Ishikawa (cell line): ENCODE measurements around the gene IER5L.

ENCODE experiments used
- CEBPB ChIP-seq: IDR thresholded peaks from 2 replicates; pipeline ENCODE4 v1.6.1; 2012
- CREB1 ChIP-seq: IDR thresholded peaks from 2 replicates; pipeline ENCODE4 v1.6.1; 2012; ENCODE audit warnings: low read depth
- EGR1 ChIP-seq: IDR thresholded peaks from 2 replicates; pipeline ENCODE4 v1.6.1; 2012
- EP300 ChIP-seq: IDR thresholded peaks from 2 replicates; pipeline ENCODE4 v1.6.1; 2012; ENCODE audit warnings: borderline replicate concordance
- FOXM1 ChIP-seq: IDR thresholded peaks from 2 replicates; pipeline ENCODE4 v1.6.1; 2012; ENCODE audit warnings: low read depth, borderline replicate concordance
- MAX ChIP-seq: IDR thresholded peaks from 2 replicates; pipeline ENCODE4 v1.6.1; 2012
- NFIC ChIP-seq: IDR thresholded peaks from 2 replicates; pipeline ENCODE4 v1.6.1; 2012
- RAD21 ChIP-seq: IDR thresholded peaks from 2 replicates; pipeline ENCODE4 v1.6.1; 2012; ENCODE audit warnings: low read depth
- REST ChIP-seq: IDR thresholded peaks from 2 replicates; pipeline ENCODE4 v1.6.1; 2012; ENCODE audit warnings: low read depth, mild to moderate bottlenecking
- TAF1 ChIP-seq: IDR thresholded peaks from 2 replicates; pipeline ENCODE4 v1.6.1; 2012; ENCODE audit warnings: low read depth, mild to moderate bottlenecking
- TCF12 ChIP-seq: IDR thresholded peaks from 2 replicates; pipeline ENCODE4 v1.6.1; 2012; ENCODE audit warnings: low read depth
- TEAD4 ChIP-seq: IDR thresholded peaks from 2 replicates; pipeline ENCODE4 v1.6.1; 2012
- USF1 ChIP-seq: IDR thresholded peaks from 2 replicates; pipeline ENCODE4 v1.6.1; 2012
- YY1 ChIP-seq: IDR thresholded peaks from 2 replicates; pipeline ENCODE4 v1.6.1; 2012; ENCODE audit warnings: low read depth
- ZBTB7A ChIP-seq: IDR thresholded peaks from 2 replicates; pipeline ENCODE4 v1.6.1; 2012; ENCODE audit warnings: low read depth

IER5L gene

GRCh38 chr9:129154866-129155477 lies 23.1 kb downstream of the IER5L start:
- TF ChIP-seq RAD21 (no peak), CREB1 (no peak), EP300 (no peak), TCF12 (no peak), ZBTB7A (no peak), REST (no peak), MAX (no peak), USF1 (no peak), EGR1 (no peak), TEAD4 (no peak)

- TF ChIP-seq YY1 (no peak), MAX (no peak), REST (no peak), TEAD4 (no peak), NFIC (no peak), CEBPB (no peak), FOXM1 (no peak), TAF1 (no peak), EGR1 (no peak), EP300 (no peak), USF1 (no peak), TCF12 (no peak), CREB1 (no peak), RAD21 (no peak), ZBTB7A (no peak)
Measured at GRCh38 chr9:129151469-129151868, 26.6 kb downstream of the IER5L start.

GRCh38 chr9:129150672-129151211 lies 27.3 kb downstream of the IER5L start:
- TF ChIP-seq RAD21 (no peak), REST (no peak), EP300 (no peak), FOXM1 (no peak), EGR1 (no peak), TEAD4 (no peak), YY1 (no peak), TCF12 (no peak), CEBPB (no peak), ZBTB7A (no peak), CREB1 (no peak), MAX (no peak), TAF1 (no peak), USF1 (no peak), NFIC (no peak)

- TF ChIP-seq TAF1 (no peak), NFIC (peak; percentile 11; the same call in 1 of the 2 replicates), REST (no peak)
Measured at GRCh38 chr9:129150122-129150521, 27.9 kb downstream of the IER5L start.
